Natural killer cell (primary cell): ENCODE measurements around the gene CFAP58. TPM values are rescaled to one million over a fixed set of nuclear protein-coding genes. Genes with fewer than 3 reads are reported as not detected.

Source experiments
- ATAC-seq, 3 donors: fragments of 150-1000 bp in 2 of 3; fragments of 200-7000 bp in 1 of 3; cut with Tn5 transposase; 1 replicate in 1 of 3; 2 replicates in 2 of 3; pipeline ENCODE4 v1.10.0; 2021; ENCODE audit warnings: mild to moderate bottlenecking in 2 of 3, moderate library complexity in 2 of 3
- DNase-seq, 2 donors: peaks; one replicate each; pipeline versions ENCODE4 v3.0.0 to v3.0.0-alpha.2; 2013 to 2021; ENCODE audit warnings: mixed read lengths in 1 of 2
- H3K27ac ChIP-seq: one replicate; pipeline ENCODE4 v1.5.1; 2013; ENCODE audit warnings: mild to moderate bottlenecking, low read length
- H3K27me3 ChIP-seq: one replicate; pipeline ENCODE4 v1.6.1; 2013; ENCODE audit warnings: low read length; ENCODE audit not compliant: control insufficient read depth, insufficient read depth
- H3K36me3 ChIP-seq: one replicate; pipeline ENCODE4 v1.6.1; 2013; ENCODE audit warnings: low read length; ENCODE audit not compliant: control insufficient read depth, insufficient read depth
- H3K4me1 ChIP-seq: one replicate; pipeline ENCODE4 v1.6.1; 2013; ENCODE audit warnings: low read length; ENCODE audit not compliant: control insufficient read depth, insufficient read depth
- H3K4me3 ChIP-seq: one replicate; pipeline ENCODE4 v1.5.1; 2013; ENCODE audit warnings: low read length
- H3K9me3 ChIP-seq: one replicate; pipeline ENCODE4 v1.6.1; 2013; ENCODE audit warnings: low read length; ENCODE audit not compliant: control insufficient read depth, insufficient read depth
- H3K27ac Mint-ChIP-seq, 2 donors: one replicate each; pipeline ENCODE4 v1.8.0; 2022; ENCODE audit warnings: mild to moderate bottlenecking in 2 of 2, mixed read lengths in 2 of 2, moderate library complexity in 1 of 2
- H3K27me3 Mint-ChIP-seq, 2 donors: one replicate each; pipeline ENCODE4 v1.8.0; 2022; ENCODE audit warnings: low read depth in 2 of 2, mixed read lengths in 2 of 2
- H3K36me3 Mint-ChIP-seq: one replicate; pipeline ENCODE4 v1.8.0; 2022; ENCODE audit warnings: mixed read lengths
- H3K4me1 Mint-ChIP-seq, 2 donors: one replicate each; pipeline ENCODE4 v1.8.0; 2022; ENCODE audit warnings: mixed read lengths in 2 of 2
- H3K4me3 Mint-ChIP-seq: one replicate; pipeline ENCODE4 v1.8.0; 2022; ENCODE audit warnings: mild to moderate bottlenecking, moderate library complexity, mixed read lengths
- H3K9me3 Mint-ChIP-seq, 2 donors: one replicate each; pipeline ENCODE4 v1.8.0; 2022; ENCODE audit warnings: mixed read lengths in 2 of 2
- CTCF ChIP-seq: fragments of 200-600 bp; IDR thresholded peaks from one replicate; pipeline ENCODE4 v1.8.0; 2022; ENCODE audit warnings: antibody characterized with exemption
- WGBS: methylation state at CpG from one replicate; pipeline ENCODE4 v1.1.7; 2013; ENCODE audit warnings: missing lambda C conversion rate; ENCODE audit not compliant: insufficient coverage; 5-methylcytosine and 5-hydroxymethylcytosine counted together
- intact Hi-C: fragments of 100-400 bp; cut with micrococcal nuclease; formaldehyde crosslinking; loops from one replicate; pipeline ENCODE4 v1.14.2; 2022
- total RNA-seq, 4 donors: library from RNA; stranded (reverse); fragments of 120-200 nt in 1 of 4; gene quantifications; one replicate each; pipeline versions ENCODE4 v1.2.3 to v1.2.4, GENCODE V29; 2013 to 2022

CFAP58 gene
- total RNA-seq, 3 donors from 2014 or later (not counting 1 experiment from before 2014, with no cell fraction given), result 0.07 to 0.15 (median 0.11) TPM

GRCh38 chr10:104429846-104430245, 76.2 kb downstream of the CFAP58 start:
- Histone ChIP-seq H3K9me3 (no peaks in the 10 kb centered on the region), H3K4me3 (no peak overlapping the region), H3K4me1 (no peaks in the 10 kb centered on the region), H3K27ac (no peak overlapping the region), H3K27me3 (no peaks in the 10 kb centered on the region), H3K36me3 (no peaks in the 10 kb centered on the region)
- DNase-seq (no peak), ATAC-seq (no peak)
- Mint-ChIP-seq H3K4me3 (no peak overlapping the region), H3K9me3 (no peaks in the 10 kb centered on the region), H3K27ac (no peak overlapping the region), H3K27me3 (peaks cover 0 to 9% of the 10 kb centered on the region in 2 donors), H3K36me3 (no peaks in the 10 kb centered on the region), H3K4me1 (peaks cover 0 to 4% of the 10 kb centered on the region in 2 donors)
- 64% methylated on average over 2 of the region's 3 CpGs for WGBS
- no peak for TF ChIP-seq CTCF
- intact Hi-C loops, result no loop called here

GRCh38 chr10:104430360-104430759, 76.7 kb downstream of the CFAP58 start:
- H3K4me3 Mint-ChIP-seq, result no peak overlapping the region
- Histone ChIP-seq H3K4me3 (no peak overlapping the region), H3K36me3 (no peaks in the 10 kb centered on the region), H3K4me1 (no peaks in the 10 kb centered on the region), H3K27me3 (no peaks in the 10 kb centered on the region), H3K27ac (no peak overlapping the region), H3K9me3 (no peaks in the 10 kb centered on the region)
- no peaks in the 10 kb centered on the region for H3K36me3 Mint-ChIP-seq
- TF ChIP-seq CTCF, result no peak
- no peak overlapping the region for H3K27ac Mint-ChIP-seq
- DNase-seq (no peak), ATAC-seq (no peak)
- WGBS, result 38% methylated on average over 1 of the region's 3 CpGs
- intact Hi-C loops, result no loop called here
- no peaks in the 10 kb centered on the region for H3K4me1 Mint-ChIP-seq
- no peaks in the 10 kb centered on the region for H3K9me3 Mint-ChIP-seq
- peaks cover 0 to 6% of the 10 kb centered on the region in 2 donors for H3K27me3 Mint-ChIP-seq

- H3K27me3 Mint-ChIP-seq, result peaks cover 5 to 9% of the 10 kb centered on the region in 2 donors
- Histone ChIP-seq H3K36me3 (no peaks in the 10 kb centered on the region), H3K9me3 (no peaks in the 10 kb centered on the region), H3K27me3 (no peaks in the 10 kb centered on the region), H3K4me3 (no peak overlapping the region), H3K4me1 (no peaks in the 10 kb centered on the region), H3K27ac (no peak overlapping the region)
- no peaks in the 10 kb centered on the region for H3K4me1 Mint-ChIP-seq
- no peaks in the 10 kb centered on the region for H3K36me3 Mint-ChIP-seq
- no peak overlapping the region for H3K27ac Mint-ChIP-seq
- WGBS, result 88% methylated on average over 3 of the region's 3 CpGs
- intact Hi-C loops, result no loop called here
- H3K9me3 Mint-ChIP-seq, result no peaks in the 10 kb centered on the region
- DNase-seq (no peak), ATAC-seq (no peak)
- no peak for TF ChIP-seq CTCF
- no peak overlapping the region for H3K4me3 Mint-ChIP-seq
Observed at GRCh38 chr10:104433669-104434068, 80.0 kb downstream of the CFAP58 start.

GRCh38 chr10:104434601-104435000, 81.0 kb downstream of the CFAP58 start:
- no peak overlapping the region for H3K27ac ChIP-seq
- no peaks in the 10 kb centered on the region for H3K9me3 Mint-ChIP-seq
- ATAC-seq (no peak), DNase-seq (no peak)
- H3K4me3 ChIP-seq, result no peak overlapping the region
- H3K27me3 ChIP-seq, result no peaks in the 10 kb centered on the region
- H3K36me3 ChIP-seq, result no peaks in the 10 kb centered on the region
- peaks cover 5 to 9% of the 10 kb centered on the region in 2 donors for H3K27me3 Mint-ChIP-seq
- no peak overlapping the region for H3K27ac Mint-ChIP-seq
- no peak for TF ChIP-seq CTCF
- no peak overlapping the region for H3K4me3 Mint-ChIP-seq
- WGBS, result 70% methylated on average over 1 of the region's 1 CpG
- no peaks in the 10 kb centered on the region for H3K4me1 ChIP-seq
- no peaks in the 10 kb centered on the region for H3K4me1 Mint-ChIP-seq
- no peaks in the 10 kb centered on the region for H3K36me3 Mint-ChIP-seq
- intact Hi-C loops, result no loop called here
- no peaks in the 10 kb centered on the region for H3K9me3 ChIP-seq
